ENCODE measurements around the gene RCCD1.

- TF ChIP-seq CTCF (IDR thresholded peaks at IDR 0.05) (no peak), EZH2 (IDR thresholded peaks at IDR 0.05; ENCODE audit: borderline replicate concordance, insufficient read depth, low read depth, low read length, poor library complexity, severe bottlenecking) (no peak)
Observed at GRCh38 chr15:91007266-91007665, 52.6 kb downstream of the RCCD1 start.
